ENCODE results near the gene HSD17B14.
"Not testable (repeated sequence)": the region's sequence is repeated elsewhere in the genome, so short reads cannot be mapped to it uniquely, and the experiment has no call there.

The HSD17B14 gene

GRCh38 chr19:48796298-48797083 is 39.8 kb downstream of the HSD17B14 start:
- no peak for DNase-seq

- peak in 3 of 14 donors; percentile 41 to 69 (median 61) for DNase-seq
Observed at GRCh38 chr19:48795685-48796070, 40.6 kb downstream of the HSD17B14 start.

- DNase-seq = peak; percentile 54 to 95 (median 87)
Observed at GRCh38 chr19:48795055-48795684, 41.1 kb downstream of the HSD17B14 start.

- no peak for DNase-seq
Observed at GRCh38 chr19:48794291-48794690, 42.0 kb downstream of the HSD17B14 start.

GRCh38 chr19:48793271-48793670 is 43.0 kb downstream of the HSD17B14 start:
- DNase-seq = no peak

GRCh38 chr19:48787331-48787730 is 49.0 kb downstream of the HSD17B14 start:
- not testable (repeated sequence) for DNase-seq

- DNase-seq = not testable (repeated sequence)
Observed at GRCh38 chr19:48786422-48786821, 49.9 kb downstream of the HSD17B14 start.

GRCh38 chr19:48784527-48784926 is 51.8 kb downstream of the HSD17B14 start:
- no peak for DNase-seq

GRCh38 chr19:48780631-48781391 is 55.5 kb downstream of the HSD17B14 start:
- peak in 2 of 14 donors; percentile 1 to 3 for DNase-seq

GRCh38 chr19:48779636-48780035 is 56.7 kb downstream of the HSD17B14 start:
- DNase-seq = no peak

- DNase-seq = no peak
Observed at GRCh38 chr19:48777720-48778119, 58.6 kb downstream of the HSD17B14 start.

- DNase-seq = no peak
Observed at GRCh38 chr19:48777139-48777538, 59.2 kb downstream of the HSD17B14 start.

GRCh38 chr19:48772503-48772953 is 63.8 kb downstream of the HSD17B14 start:
- DNase-seq = no peak

GRCh38 chr19:48770734-48771472 is 65.4 kb downstream of the HSD17B14 start:
- no peak for DNase-seq

- no peak for DNase-seq
Observed at GRCh38 chr19:48770266-48770665, 66.0 kb downstream of the HSD17B14 start.

GRCh38 chr19:48768994-48769713 is 67.1 kb downstream of the HSD17B14 start:
- no peak for DNase-seq

- DNase-seq = not testable (repeated sequence)
Observed at GRCh38 chr19:48768171-48768753, 68.0 kb downstream of the HSD17B14 start.

- DNase-seq = not testable (repeated sequence)
Observed at GRCh38 chr19:48765816-48766215, 70.5 kb downstream of the HSD17B14 start.
